ENCODE data around the gene ITGB1BP2. TPM values are rescaled to one million over a fixed set of nuclear protein-coding genes. Genes with fewer than 3 reads are reported as not detected.

ITGB1BP2 gene
- 0.24 TPM in 1 of 2 replicates, not detected in the other for total RNA-seq

GRCh38 chrX:71301195-71301924 is at the start of gene ITGB1BP2:
ITGB1BP2 (plus strand) TSS chrX:71301750; CDS start chrX:71301807, 57 bp downstream.

GRCh38 chrX:71254092-71254963 is 47.2 kb upstream of the ITGB1BP2 start, which contains the start of gene ZMYM3:
ZMYM3 (minus strand) TSS chrX:71254140; CDS start chrX:71253255, 885 bp downstream.

DNA sequence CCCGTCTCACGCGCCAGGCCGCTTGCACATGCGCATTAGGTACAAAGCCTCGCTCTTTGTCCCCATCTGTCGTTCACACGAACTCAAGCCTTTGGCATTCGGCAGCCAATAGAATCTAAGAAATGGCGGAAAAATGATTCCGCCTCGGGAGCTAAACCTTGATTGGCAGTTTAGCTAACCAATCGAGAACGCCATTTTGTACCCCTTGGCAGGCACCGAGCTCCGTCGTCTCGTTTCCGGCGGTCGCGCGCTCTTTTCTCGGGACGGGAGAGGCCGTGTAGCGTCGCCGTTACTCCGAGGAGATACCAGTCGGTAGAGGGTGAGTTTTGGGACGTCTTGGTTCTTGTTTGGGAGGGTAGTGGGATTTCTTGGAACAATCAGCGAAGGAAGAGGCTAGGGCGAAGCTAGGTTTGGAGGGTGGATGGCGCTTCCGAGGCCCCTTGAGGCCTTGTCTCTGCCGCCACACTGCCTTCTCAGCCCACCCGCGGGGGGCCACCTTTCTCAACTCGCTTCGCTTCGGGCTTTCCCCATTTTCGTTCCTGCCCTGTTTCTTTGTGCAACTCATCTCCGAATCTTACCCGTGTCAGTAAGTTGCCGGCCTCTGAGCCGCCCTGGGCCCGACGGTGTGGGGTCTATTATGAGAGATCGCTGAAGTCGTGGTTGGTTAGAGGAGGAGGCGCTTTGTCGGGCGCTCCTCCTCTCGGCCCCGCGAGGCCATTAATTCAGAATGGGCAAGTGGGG is 18.0 kb upstream of the ITGB1BP2 start, which contains the start of gene NONO:
TSS of gene NONO (plus strand) at position 233 of the 741 bp plus-strand sequence. CDS start 7,003 bp downstream, outside the sequence.

Other genes starting within 250 kb of the ITGB1BP2 start
- gene SNX12, start 233.4 kb upstream of the ITGB1BP2 start, total RNA-seq = 49.6 and 51.0 TPM in 2 replicates
- gene FOXO4, start 205.9 kb upstream of the ITGB1BP2 start, total RNA-seq = 3.9 and 6.2 TPM in 2 replicates
- gene CXorf65, start 195.0 kb upstream of the ITGB1BP2 start, total RNA-seq = not detected in 2 replicates
- not detected in 2 replicates for gene IL2RG, start 190.2 kb upstream of the ITGB1BP2 start, total RNA-seq
- 24.5 and 27.3 TPM in 2 replicates for gene MED12, start 183.2 kb upstream of the ITGB1BP2 start, total RNA-seq
- 0.10 and 0.44 TPM in 2 replicates for gene NLGN3, start 156.9 kb upstream of the ITGB1BP2 start, total RNA-seq
- gene GJB1, start 78.5 kb upstream of the ITGB1BP2 start, total RNA-seq = not detected in 2 replicates
- 11.9 and 17.7 TPM in 2 replicates for gene ZMYM3, start 47.6 kb upstream of the ITGB1BP2 start, total RNA-seq
- 220 and 236 TPM in 2 replicates for gene NONO, start 18.1 kb upstream of the ITGB1BP2 start, total RNA-seq
- 23.0 and 31.0 TPM in 2 replicates for gene TAF1, start 64.6 kb downstream of the ITGB1BP2 start, total RNA-seq
- gene OGT, start 231.4 kb downstream of the ITGB1BP2 start, total RNA-seq = 86.2 and 90.9 TPM in 2 replicates